Right lobe of liver (tissue), 4 donors: Measurements from ENCODE around the gene LRIT3.

ENCODE experiments used
- POLR2A ChIP-seq: fragments of 450-650 bp; IDR thresholded peaks from one replicate; pipeline ENCODE4 v1.6.1; 2017; ENCODE audit warnings: antibody characterized with exemption, mild to moderate bottlenecking
- TF ChIP-seq, protein P1 (sequence below), 4 donors: fragments of 200-600 bp in 3 of 4; fragments of 450-650 bp in 1 of 4; IDR thresholded peaks; one replicate each; pipeline versions ENCODE4 v1.5.1 to v1.8.0; 2016 to 2022; ENCODE audit warnings: antibody characterized with exemption in 4 of 4, mild to moderate bottlenecking in 2 of 4
- donor health status: DM: no; HTN: no; CAD: no.
- donor health status: DM: no; HTN: no; CAD: no.
- donor health status: DM: no; HTN: yes; CAD: no.

GRCh38 chr4:109876634-109877265 is 28.8 kb downstream of the LRIT3 start:
- TF ChIP-seq, protein P1, sequence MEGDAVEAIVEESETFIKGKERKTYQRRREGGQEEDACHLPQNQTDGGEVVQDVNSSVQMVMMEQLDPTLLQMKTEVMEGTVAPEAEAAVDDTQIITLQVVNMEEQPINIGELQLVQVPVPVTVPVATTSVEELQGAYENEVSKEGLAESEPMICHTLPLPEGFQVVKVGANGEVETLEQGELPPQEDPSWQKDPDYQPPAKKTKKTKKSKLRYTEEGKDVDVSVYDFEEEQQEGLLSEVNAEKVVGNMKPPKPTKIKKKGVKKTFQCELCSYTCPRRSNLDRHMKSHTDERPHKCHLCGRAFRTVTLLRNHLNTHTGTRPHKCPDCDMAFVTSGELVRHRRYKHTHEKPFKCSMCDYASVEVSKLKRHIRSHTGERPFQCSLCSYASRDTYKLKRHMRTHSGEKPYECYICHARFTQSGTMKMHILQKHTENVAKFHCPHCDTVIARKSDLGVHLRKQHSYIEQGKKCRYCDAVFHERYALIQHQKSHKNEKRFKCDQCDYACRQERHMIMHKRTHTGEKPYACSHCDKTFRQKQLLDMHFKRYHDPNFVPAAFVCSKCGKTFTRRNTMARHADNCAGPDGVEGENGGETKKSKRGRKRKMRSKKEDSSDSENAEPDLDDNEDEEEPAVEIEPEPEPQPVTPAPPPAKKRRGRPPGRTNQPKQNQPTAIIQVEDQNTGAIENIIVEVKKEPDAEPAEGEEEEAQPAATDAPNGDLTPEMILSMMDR (IDR thresholded peaks at IDR 0.05): no peak
- no peak for TF ChIP-seq POLR2A
